Measurements from ENCODE around the gene FGF11.
"Not testable (repeated sequence)": the region's sequence is repeated elsewhere in the genome, so short reads cannot be mapped to it uniquely, and the experiment has no call there.

Gene FGF11

DNA sequence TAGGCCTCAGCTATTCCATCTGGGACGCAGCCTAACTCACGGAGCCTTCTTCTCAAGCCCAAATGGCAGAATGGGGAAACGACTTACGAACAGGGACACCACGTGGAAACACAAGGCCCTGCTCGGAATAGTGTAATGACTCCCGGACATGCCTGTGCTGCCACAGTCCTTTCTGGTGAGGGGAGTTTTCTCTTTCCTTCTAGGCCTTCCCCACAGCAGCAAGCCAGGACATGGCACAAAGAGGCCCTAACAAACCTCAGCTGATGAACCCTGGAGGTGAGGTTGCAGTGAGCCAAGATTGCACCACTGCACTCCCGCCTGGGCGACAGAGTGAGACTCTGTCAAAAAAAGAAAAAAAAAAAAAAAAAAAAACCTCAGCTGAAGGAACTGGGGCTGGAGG is 24.8 kb downstream of the FGF11 start:
- no peak for DNase-seq

DNA sequence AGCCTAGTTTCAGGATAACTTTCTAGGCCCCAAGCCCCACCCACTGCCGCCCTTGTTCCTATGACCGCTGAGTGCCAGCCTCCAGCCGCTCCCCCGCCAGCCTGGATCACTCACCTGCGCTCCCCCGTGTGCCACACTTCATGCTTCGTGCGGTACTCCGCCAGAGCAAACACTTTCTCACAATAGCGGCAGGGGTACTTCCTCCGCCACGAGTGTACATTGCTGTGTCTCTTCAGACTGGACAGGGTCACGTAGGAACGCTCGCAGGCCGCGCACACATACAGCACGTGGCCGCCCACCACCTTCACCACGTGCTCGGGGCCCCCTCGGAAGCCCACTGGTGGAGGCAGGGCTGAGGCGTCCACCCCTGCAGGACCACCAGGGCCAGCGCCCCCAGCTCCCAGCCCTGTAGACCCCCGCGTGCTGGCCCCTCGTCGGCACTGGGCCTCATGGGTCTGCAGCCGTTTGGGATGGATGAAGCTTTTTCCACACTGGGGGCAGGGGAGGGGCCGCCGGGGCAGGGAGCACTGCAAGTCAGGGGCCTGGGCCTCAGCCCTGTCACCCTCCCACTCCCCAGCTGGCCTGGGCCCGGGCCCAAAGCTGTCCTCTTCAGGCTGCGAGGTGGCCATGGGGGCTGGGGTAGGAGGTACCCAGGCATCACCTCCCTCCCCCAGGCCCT is 26.4 kb downstream of the FGF11 start:
- DNase-seq: no peak

DNA sequence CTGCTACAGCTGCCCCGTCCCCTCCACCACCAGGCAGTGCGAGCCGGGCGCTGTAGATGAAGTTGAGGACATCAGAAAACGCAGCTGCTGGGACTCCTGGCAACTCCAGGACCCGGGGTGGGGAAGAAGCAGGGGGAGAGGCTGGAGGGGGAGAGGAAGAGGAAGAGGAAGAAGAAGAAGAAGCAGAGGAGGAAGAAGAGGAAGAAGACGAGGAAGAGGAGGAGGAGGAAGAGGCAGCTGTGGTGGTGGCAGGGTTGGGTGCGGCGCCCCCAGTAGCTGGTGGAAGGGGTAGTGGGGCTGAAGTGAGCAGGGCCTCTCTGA is 27.0 kb downstream of the FGF11 start:
- DNase-seq: no peak

DNA sequence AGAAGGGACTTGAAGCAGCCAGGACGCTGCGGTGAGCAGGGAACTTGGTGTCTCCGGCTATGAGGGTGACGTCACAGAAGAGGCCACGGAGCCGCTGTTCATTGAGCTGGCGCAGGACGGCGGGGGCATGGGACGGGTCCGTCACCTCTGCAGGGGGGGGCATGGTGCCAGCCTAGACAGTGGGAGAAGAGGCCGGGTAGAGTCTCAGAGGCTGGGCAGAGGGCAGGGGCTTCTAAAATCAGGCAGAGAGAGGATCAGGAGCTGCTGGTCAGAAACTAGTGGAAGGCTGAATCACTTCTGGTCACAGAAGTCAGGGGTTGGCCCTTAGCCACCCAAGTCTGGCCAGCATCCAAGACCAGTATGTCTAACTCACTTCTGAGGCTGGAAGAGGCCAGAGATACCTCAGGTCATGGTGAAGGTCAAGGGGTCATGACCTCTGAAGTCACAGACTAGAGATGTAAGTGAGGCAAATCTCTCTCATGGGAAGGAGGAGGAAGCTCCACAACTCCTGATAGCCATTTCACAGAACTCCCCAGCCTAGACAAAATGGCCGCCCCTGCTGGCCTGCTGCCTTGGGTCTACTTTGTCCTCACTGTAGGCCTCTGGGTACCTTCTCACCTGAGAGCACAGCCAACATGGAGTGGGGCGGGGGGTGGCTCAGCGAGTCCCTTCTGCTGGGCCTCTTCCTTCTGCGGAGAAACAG is 27.5 kb downstream of the FGF11 start:
- no peak for DNase-seq

DNA sequence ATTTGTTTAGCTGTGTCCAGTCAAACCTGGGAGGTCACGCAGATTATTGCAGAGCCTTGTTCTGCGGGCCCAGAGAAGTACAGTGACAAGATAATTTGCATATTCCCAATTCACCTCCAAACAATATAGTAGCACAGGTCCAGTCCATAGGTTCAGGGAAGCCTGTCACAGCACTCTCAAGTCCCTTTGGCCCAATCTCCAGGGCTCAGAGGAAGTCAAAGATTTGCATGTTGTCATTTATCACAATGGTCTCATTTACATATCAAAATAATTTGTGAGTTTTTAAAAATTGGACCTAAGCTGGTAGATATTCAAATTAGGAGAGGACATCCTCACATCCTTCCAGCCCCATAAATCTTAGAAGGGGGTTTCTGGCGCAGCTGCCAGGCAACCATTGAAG is 28.2 kb downstream of the FGF11 start:
- no peak for DNase-seq

DNA sequence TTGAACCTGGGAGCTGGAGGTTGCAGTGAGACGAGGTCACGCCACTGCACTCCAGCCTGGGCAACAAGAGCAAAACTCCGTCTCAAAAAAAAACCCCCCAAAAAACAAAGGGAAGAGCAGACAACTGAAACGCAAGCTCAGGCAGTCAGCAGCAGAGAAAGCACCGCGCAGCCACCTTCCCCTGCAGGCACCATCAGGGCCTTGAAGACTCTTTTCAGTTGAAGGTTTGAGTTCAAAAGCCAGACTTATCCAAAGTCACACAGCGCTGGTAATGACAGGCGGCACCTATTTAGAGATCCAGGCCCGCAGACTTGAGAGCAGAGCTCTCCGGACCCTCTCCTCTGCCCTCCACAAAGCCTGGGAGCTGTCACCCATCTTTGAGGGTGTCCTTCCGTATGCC is 29.0 kb downstream of the FGF11 start:
- no peak for DNase-seq

DNA sequence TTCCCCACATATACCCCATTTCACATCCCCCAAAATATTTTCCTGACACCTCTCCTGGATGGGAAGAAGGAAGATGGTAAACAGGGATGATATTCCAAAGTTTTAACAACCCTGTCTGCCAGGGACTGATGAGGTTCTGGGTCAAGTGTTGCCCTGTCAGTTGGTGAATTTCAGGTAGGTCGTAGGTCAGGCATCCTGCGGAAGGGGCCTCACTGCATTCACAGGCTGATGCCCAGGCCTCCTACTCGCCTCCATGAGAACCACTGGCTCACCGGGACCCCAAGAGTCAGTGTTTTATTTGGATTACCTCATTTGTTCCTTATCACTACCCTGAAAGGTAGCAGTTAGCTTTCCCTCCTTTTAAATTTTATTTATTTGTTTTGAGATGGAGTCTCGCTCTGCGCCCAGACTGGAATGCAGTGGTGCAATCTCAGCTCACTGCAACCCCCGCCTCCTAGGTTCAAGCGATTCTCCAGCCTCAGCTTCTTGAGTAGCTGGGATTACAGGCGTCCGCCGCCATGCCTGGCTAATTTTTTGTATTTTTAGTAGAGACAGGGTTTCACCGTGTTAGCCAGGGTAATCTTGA is 29.6 kb downstream of the FGF11 start:
- DNase-seq: no peak

DNA sequence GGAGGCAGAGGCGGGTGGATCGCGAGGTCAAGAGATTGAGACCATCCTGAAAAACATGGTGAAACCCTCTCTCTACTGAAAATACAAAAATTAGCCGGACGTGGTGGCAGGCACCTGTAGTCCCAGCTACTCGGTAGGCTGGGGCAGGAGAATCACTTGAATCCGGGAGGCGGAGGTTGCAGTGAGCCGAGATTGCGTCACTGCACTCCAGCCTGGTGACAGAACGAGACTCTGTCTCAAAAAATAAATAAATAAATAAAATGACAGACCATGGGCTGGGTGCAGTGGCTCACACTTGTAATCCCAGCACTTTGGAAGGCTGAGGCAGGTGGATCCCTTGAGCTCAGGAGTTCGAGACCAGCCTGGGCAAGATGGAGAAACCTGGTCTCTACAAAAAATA is 30.5 kb downstream of the FGF11 start:
- DNase-seq: not testable (repeated sequence)

DNA sequence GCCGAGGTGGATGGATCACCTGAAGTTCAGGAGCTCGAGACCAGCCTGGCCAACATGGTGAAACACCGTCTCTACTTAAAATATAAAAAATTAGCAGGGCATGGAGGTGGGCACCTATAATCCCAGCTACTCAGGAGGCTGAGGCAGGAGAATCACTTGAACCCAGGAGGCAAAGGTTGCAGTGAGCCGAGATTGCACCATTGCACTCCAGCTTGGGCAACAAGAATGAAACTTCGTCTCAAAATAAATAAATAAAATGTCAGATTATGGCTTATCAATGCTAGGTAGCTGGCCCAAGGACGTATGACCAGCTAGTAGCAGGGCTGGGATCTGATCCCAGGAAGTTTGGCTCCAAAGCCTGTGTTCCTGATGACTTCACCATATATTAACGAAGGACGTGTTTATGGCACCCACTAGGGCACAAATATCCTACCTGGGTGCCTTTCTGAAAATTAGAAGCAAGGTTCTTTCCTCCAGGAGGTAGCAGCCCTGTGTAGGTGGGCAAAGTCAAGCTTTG is 31.2 kb downstream of the FGF11 start:
- DNase-seq: not testable (repeated sequence)

DNA sequence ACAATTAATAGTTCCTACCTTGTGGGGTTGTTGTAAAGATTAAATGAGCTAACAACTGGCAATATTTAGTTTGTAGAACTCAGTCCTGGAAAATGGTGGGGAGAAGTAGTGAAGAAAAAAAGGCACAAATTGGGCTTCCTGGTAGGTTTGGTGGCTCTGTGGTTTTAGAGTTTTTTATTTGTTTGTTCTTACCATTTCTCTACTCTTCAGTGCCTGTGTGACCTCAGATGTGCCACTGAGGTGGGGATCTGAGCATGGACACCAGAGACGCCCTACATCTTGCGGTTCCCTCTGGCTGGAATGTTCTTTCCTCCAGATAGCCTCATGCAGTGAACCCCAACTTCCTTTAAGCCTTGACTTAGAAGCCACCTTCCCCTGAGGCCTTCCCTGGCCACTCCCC is 32.4 kb downstream of the FGF11 start:
- no peak for DNase-seq

DNA sequence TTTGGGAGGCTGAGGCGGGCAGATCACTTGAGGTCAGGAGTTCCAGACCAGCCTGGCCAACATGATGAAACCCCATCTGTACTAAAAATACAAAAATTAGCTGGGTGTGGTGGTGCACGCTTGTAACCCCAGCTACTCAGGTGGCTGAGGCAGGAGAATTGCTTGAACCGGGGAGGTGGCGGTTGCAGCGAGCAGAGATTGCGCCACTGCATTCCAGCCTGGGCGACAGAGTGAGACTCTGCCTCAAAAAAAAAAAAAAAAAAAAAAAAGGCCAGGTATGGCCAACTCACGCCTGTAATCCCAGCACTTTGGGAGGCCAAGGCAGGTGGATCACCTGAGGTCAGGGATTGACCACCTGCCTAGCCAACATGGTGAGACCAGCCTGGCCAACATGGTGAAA is 35.5 kb downstream of the FGF11 start:
- DNase-seq: not testable (repeated sequence)

DNA sequence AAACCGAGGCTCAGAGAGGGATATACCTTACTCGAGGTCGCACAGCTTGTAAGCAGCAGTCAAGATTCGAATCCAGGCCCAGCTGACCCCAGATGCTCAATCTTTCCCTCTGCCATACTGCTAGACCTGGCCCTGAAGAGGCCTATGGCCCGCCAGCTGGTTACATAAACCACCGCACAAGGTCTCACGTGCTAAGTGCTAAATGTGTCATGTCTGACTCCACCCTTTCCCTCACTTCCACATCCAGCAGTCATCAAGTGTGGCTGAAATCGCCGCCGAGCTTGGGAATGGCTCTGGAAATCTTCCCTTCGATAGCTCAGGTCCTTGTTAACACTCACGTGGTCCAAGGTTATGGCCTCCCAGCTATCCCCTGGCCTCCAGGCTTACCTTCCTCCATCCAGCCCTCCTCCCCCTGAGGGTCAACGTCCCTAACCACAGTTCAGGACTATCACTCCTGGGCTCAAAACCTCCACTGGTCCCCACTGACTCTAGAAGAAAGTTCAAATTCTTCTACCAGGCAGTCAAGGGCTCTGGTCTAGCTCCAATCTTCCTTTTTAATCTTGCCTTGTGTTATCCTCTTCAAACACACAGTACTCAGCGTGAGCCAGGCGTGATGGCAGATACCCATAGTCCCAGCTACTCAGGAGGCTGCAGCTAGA is 36.6 kb downstream of the FGF11 start:
- no peak for DNase-seq

DNA sequence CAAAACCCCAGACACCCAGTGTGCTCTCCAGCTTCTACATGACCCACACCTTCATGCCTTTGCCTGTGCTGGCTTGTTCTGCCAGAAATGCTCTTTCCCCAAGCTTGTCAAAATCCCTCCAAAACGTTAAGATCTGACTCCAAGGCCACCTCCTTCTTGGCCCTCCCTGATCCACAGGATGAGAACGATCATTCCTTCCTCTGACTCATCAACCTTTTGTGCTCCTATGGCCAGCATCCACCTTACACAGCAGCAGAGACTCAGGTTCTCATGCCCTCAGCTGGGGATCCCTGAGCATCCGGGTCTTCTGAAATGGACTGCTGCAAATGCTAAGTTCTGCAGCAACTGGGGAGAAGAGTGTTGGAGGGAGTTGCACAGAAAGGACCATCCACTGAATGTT is 37.2 kb downstream of the FGF11 start:
- peak; percentile 76 for DNase-seq

DNA sequence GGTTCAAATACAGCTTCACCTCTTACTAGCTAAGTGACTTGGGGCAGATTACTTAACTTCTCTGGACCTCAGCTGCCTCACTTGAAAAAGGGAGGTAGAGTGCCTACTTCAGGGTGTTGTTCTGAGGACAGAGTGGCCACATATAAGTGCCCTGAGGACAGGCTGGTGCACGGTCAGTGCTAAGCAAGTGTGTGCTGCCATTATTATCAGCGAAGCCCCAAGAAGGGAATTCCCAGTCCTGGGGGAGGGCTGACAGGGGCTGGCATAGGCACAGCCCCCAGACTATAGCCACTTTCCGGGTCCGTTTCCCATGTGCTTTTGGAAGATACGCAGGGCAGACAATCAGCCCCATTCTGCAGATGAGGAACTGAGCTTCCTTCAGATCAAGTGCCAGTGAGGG is 37.6 kb downstream of the FGF11 start:
- DNase-seq: no peak

DNA sequence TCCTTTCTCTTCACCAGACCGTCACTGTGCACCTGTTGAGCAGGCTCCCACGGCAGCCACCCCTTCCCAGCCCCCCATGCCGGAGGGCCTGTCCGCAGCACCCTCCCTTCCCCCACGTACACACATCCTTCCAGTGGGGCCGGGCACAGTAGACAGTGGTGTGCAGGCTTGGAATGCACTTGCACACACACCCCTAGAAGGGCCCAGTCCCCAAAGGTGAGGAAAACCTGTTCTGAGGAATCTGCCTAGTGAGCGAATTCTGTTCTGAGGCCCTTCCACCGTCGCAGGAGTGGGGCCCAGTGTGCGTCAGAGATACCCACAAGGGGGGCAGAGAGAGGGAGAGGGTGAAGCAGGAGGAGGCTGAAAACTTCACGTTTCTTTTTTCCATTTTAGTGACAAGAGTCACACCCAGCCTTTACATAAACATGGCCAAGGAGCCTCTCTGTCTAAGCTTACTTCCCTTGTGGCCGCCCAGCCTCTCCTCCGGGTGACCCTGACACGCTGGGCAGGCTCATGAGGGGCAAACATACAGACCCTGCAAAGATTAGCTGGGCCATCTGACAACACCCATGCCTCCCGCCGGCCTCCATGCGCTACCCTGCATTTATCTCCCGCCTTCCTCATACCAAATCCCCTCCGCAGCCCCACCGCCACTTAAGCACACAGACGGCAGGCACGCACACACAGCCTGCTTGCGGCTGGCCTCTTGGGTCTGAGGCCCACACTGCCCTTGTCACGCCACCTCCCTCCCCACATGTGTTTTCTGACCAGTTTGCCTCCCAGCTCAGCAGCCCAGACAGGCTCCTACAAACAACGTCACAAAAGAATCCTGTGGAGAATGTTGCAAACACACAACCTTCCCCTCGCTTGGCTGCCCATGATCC is 38.3 kb downstream of the FGF11 start:
- DNase-seq: peak; percentile 74

DNA sequence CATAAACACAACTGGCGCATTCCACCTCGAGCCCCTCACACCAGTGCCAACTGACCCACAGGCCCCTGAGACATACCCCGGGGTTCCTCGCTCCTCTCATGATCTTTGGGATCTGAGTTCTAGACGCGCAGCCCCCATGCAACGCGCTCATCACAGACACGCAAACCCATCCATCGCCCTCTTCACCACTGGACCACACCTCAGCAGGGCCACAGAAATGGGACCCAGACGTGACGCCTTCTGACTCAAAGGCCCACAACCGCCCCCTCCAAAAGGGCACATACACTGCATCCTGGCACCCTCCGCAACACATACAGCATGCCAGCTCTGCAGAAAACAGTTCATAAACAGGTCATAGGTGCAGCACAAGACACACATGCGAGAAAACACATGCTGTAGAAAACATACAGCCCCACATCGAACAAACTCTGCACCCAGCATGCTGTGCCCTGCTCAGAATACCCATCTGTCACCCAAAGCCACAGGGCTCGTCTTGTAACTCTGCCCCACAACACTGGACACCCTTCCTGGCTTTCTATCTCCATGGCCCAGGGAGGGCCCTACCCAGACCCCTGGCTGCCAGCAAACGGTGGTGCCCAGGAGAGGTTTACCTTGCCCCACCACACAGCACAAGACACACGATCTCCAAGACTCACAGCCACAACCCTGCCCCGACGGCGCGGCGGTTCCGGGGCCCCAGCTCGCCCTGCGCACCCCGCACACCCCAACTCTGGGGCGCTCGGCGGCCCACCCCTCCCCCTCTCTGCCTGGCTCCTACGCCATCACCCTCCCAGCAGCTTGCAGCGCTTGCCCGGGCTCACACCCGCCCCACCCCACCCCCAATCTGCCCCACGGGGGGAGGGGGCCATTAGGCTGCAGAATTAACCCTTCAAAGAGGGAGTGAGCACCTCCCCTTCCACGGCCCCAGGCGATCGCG is 39.2 kb downstream of the FGF11 start:
- DNase-seq: no peak

DNA sequence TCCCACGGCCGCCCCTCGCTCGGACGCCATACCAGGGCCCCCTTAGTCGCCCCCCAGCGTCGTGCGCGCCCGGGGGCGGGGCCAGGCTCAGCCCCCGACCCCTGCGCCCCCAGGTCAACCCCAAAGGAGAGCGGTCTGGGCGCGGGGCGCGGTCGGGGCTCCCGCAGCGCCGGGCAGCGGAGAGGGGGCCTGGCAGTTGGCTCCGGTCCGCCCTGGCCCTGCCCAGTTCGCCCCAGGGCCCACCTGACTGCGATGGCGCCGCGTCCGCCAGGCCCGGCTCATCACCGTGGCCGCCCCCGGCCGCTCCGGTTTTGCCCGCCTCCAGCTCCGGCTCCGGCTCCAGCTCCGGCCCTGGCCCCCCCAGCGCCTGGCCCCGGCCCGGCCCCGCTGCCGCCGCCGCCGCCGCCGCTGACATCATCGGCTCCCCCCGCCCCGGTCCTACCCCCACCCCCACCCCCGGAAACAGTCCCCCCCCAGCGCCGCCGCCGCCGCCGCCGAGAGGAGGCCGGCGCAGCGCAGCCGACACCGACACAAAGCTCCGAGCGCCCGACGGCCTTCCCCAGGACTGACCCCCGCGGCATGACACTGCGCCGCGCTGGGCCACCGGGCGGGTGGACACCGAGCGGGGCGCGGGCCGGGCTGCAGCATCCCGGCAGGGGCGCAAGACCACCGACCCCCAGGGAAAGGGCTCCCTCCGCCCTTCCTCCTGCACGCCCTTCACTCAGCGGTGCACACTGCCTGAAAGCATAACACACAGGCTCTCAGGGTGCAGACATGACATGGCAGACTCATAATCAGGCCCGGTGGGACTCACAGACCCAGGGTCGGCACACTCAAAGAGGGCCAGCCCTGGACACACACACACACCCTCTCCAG is 40.1 kb downstream of the FGF11 start, which contains the start of gene ZBTB4:
Gene ZBTB4, minus strand, starts transcription at position 419 of the 876 bp plus-strand sequence. CDS start 12,830 bp downstream, outside the sequence.
- peak; percentile 90 for DNase-seq

DNA sequence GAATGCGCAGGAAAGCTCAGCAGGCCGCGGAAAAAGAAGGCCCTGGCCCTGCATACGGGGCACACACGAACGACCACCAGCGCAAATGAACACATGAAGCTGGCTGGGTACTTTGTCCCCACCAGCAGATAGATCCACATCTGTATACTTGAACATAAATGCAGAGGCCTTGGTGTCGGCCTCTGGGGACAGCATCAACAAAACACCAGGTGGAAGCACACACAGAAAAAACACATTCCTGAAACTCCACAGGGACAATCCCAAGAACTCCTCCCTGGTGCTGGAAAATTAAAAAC is 40.7 kb downstream of the FGF11 start:
- DNase-seq: no peak

DNA sequence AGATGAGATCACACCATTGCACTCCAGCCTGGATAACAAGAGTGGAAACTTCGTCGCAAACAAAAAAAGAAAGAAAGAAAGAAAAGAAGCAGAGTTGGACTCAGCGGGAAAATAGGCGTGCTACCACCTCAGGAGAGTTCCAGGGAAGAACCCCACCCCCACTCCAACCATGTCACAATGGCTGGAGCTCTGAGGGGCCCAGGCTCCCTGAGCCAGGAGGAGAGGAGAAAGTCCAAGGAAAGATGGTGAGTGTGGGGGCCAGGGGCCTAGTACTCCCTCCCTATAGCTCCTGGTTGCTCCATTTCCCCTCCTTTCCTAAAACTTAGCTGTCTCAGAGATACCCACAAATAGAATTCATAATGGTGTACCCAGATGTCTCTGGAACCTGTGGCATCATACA is 42.0 kb downstream of the FGF11 start, which contains the start of gene SLC35G6:
Gene SLC35G6, plus strand, starts transcription at position 172 of the 400 bp plus-strand sequence. Its CDS starts 71 bp downstream, at position 243.
- DNase-seq: not testable (repeated sequence)
